Activated B cell treated with CpG ODN at 0.5 μM for 24 hours (primary cell): Measurements from ENCODE around the gene PHKA1. TPM values are rescaled to one million over a fixed set of nuclear protein-coding genes. Genes with fewer than 3 reads are reported as not detected.
"Not testable (repeated sequence)": the region's sequence is repeated elsewhere in the genome, so short reads cannot be mapped to it uniquely, and the experiment has no call there.

Experiments
- ATAC-seq: fragments of 200-7000 bp; cut with Tn5 transposase; one replicate; pipeline ENCODE4 v1.10.0; 2021; ENCODE audit warnings: low read depth, mild to moderate bottlenecking, moderate library complexity
- CTCF ChIA-PET: fragments of 350-600 bp; sonication (Branson Sonifier 250); formaldehyde crosslinking; loops from one replicate; lab custom pipeline; 2021; ENCODE audit warnings: antibody characterized with exemption; lab: Charles Lee
- POLR2A ChIA-PET: fragments of 350-600 bp; sonication (Branson Sonifier 250); formaldehyde crosslinking; loops from one replicate; lab custom pipeline; 2021; ENCODE audit warnings: antibody characterized with exemption; lab: Charles Lee
- DNase-seq: peaks from one replicate; pipeline ENCODE4 v3.0.0; 2022
- H3K27ac Mint-ChIP-seq: one replicate; pipeline ENCODE4 v1.8.0; 2020; ENCODE audit warnings: mixed read lengths
- H3K27me3 Mint-ChIP-seq: one replicate; pipeline ENCODE4 v1.8.0; 2021; ENCODE audit warnings: mixed read lengths
- H3K36me3 Mint-ChIP-seq: one replicate; pipeline ENCODE4 v1.8.0; 2021; ENCODE audit warnings: low read depth, mixed read lengths
- H3K4me1 Mint-ChIP-seq: one replicate; pipeline ENCODE4 v1.8.0; 2021; ENCODE audit warnings: mixed read lengths
- H3K4me3 Mint-ChIP-seq: one replicate; pipeline ENCODE4 v1.8.0; 2020; ENCODE audit warnings: mild to moderate bottlenecking, mixed read lengths
- H3K9me3 Mint-ChIP-seq: one replicate; pipeline ENCODE4 v1.8.0; 2020; ENCODE audit warnings: mixed read lengths
- intact Hi-C: fragments of 100-400 bp; cut with micrococcal nuclease; formaldehyde crosslinking; loops from one replicate; pipeline ENCODE4 v1.15.1; 2024
- total RNA-seq: library from RNA; stranded (reverse); gene quantifications from 2 replicates; pipeline ENCODE4 v1.2.3, GENCODE V29; 2022
- TF ChIP-seq, protein P1 (sequence below): fragments of 200-600 bp; IDR thresholded peaks from one replicate; pipeline ENCODE4 v1.8.0; 2022; ENCODE audit warnings: antibody characterized with exemption, mild to moderate bottlenecking

The PHKA1 gene
- total RNA-seq, 1 donor from 2014 or later: not detected

DNA sequence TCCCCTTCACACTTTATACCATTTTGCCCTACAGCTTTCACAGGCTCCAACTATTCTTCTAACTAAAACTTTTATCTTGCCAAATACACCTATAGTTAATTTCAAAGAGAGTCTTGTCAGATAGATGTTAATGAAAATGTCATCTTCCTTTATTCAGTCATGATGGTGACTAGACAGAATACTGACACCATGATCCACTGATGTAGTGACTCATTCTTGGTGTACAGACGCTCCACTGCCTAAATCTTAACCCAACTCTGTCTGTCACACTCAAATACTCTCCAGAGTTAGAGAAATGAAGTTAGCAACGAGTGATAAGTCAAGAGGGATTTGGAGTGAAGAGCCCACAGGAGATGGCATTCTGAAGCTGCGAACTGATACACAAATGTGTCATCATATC, 109.4 kb downstream of the PHKA1 start:
- intact Hi-C loops: loop anchor here (5.0 kb wide), 1 partner anchor 52 kb away; no protein-coding TSS in a partner anchor
- ATAC-seq (no peak), DNase-seq (no peak)
- TF ChIP-seq, protein P1, sequence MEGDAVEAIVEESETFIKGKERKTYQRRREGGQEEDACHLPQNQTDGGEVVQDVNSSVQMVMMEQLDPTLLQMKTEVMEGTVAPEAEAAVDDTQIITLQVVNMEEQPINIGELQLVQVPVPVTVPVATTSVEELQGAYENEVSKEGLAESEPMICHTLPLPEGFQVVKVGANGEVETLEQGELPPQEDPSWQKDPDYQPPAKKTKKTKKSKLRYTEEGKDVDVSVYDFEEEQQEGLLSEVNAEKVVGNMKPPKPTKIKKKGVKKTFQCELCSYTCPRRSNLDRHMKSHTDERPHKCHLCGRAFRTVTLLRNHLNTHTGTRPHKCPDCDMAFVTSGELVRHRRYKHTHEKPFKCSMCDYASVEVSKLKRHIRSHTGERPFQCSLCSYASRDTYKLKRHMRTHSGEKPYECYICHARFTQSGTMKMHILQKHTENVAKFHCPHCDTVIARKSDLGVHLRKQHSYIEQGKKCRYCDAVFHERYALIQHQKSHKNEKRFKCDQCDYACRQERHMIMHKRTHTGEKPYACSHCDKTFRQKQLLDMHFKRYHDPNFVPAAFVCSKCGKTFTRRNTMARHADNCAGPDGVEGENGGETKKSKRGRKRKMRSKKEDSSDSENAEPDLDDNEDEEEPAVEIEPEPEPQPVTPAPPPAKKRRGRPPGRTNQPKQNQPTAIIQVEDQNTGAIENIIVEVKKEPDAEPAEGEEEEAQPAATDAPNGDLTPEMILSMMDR: no peak
- POLR2A ChIA-PET: no interaction called here
- H3K4me3 Mint-ChIP-seq: no peak overlapping the region
- H3K36me3 Mint-ChIP-seq: no peaks in the 10 kb centered on the region
- no peaks in the 10 kb centered on the region for H3K27me3 Mint-ChIP-seq
- no peaks in the 10 kb centered on the region for H3K9me3 Mint-ChIP-seq
- H3K27ac Mint-ChIP-seq: no peak overlapping the region
- CTCF ChIA-PET: no interaction called here
- H3K4me1 Mint-ChIP-seq: no peaks in the 10 kb centered on the region

DNA sequence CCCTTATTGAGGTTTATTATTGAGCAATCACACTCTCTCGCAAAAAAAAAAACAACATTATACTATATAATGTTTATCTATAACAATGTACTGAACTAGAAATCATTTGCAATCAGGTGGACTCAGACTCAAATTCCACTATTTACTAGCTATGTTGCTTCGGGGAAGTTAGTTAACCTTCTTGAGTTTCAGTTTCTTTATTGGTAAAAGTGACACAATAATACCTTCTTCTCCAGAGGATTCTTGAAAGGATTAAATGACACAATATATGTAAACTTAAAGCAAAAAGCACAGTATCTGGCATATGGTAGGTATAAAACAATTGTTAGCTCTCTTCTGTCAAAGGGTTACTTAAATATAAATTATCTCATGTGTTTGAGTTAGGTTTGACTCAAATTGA, 110.0 kb downstream of the PHKA1 start:
- H3K27ac Mint-ChIP-seq: no peak overlapping the region
- H3K36me3 Mint-ChIP-seq: no peaks in the 10 kb centered on the region
- no peak for ATAC-seq
- TF ChIP-seq, protein P1: no peak
- H3K4me3 Mint-ChIP-seq: no peak overlapping the region
- no peaks in the 10 kb centered on the region for H3K27me3 Mint-ChIP-seq
- POLR2A ChIA-PET: no interaction called here
- DNase-seq: no peak
- H3K9me3 Mint-ChIP-seq: no peaks in the 10 kb centered on the region
- no peaks in the 10 kb centered on the region for H3K4me1 Mint-ChIP-seq
- CTCF ChIA-PET: no interaction called here
- intact Hi-C loops: loop anchor here (5.0 kb wide), 1 partner anchor 52 kb away; no protein-coding TSS in a partner anchor

DNA sequence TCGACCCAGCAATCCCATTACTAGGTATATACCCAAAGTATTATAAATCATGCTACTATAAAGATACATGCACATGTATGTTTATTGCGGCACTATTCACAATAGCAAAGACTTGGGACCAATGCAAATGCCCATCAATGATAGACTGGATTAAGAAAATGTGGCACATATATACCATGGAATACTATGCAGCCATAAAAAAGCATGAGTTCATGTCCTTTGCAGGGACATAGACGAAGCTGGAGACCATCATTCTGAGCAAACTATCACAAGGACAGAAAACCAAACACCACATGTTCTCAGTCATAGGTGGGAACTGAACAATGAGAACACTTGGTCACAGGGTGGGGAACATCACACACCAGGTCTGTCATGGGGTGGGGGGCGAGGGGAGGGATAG, 123.1 kb downstream of the PHKA1 start:
- H3K4me3 Mint-ChIP-seq, CTCF ChIA-PET, H3K27ac Mint-ChIP-seq, H3K36me3 Mint-ChIP-seq, H3K4me1 Mint-ChIP-seq, POLR2A ChIA-PET, H3K27me3 Mint-ChIP-seq, intact Hi-C loops, ATAC-seq, DNase-seq, H3K9me3 Mint-ChIP-seq: not testable (repeated sequence)

DNA sequence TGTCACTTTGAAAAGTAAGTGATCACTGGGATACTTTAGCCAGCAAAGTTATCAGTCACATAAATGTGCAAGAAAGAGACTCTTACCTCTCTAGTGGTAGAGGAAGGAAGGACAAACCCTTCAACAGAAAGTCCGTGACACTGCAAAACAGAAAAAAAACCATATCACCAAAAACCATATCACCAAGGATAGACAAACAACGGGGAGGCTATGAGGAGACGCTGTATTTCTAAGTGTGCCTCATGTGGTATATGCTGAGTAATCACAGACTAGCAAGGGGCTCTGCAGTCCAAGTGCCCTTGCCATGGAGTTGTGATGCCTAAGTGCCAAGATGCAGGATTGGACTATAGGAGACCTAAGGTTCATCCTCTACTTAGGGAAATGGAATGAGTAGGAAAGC, 129.9 kb downstream of the PHKA1 start:
- CTCF ChIA-PET: no interaction called here
- Mint-ChIP-seq H3K4me1 (no peaks in the 10 kb centered on the region), H3K4me3 (no peak overlapping the region), H3K27me3 (no peaks in the 10 kb centered on the region), H3K9me3 (no peaks in the 10 kb centered on the region), H3K27ac (no peak overlapping the region), H3K36me3 (no peaks in the 10 kb centered on the region)
- DNase-seq (no peak), ATAC-seq (no peak)
- POLR2A ChIA-PET: no interaction called here
- TF ChIP-seq, protein P1: no peak
- intact Hi-C loops: no loop called here

DNA sequence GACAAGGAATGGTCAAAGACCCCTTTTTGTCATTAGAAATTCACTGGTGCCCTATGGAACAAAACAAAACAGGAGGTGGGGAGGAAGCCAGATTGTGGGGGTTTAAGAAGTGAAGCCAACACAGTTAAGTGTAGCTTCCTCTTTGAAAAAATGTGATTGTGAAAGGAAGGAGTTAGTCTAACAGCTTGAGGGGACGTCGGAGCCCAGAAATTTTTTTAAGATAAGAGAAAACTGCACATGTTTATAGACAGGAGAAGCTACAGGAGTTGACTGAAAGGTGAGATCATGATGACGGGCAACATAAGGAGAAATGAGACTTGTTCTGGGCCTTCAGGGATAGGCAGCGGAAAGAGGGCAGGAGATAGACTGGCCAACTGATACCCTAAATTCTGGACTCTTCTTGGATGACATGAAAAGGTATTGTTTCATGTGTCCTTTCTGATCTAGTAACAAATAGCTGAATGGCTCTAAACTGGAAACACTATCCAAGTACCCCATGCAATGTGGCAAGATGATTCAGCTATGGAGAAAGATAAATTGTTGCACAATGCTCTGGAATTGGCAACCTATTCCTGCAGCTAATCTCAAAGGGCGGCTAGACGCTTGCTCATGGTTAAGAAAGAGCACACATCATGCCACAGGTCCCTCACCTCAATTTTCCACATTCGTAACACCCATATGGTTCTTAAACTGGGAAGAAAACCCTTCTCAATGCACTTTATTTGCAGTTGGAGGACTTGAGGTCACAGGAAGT, 137.8 kb downstream of the PHKA1 start:
- POLR2A ChIA-PET: no interaction called here
- DNase-seq (no peak), ATAC-seq (no peak)
- H3K27ac Mint-ChIP-seq: no peak overlapping the region
- H3K36me3 Mint-ChIP-seq: peaks cover 5% of the 10 kb centered on the region
- CTCF ChIA-PET: no interaction called here
- peaks cover 6% of the 10 kb centered on the region for H3K4me1 Mint-ChIP-seq
- intact Hi-C loops: no loop called here
- H3K4me3 Mint-ChIP-seq: no peak overlapping the region
- TF ChIP-seq, protein P1: no peak
- H3K9me3 Mint-ChIP-seq: no peaks in the 10 kb centered on the region
- H3K27me3 Mint-ChIP-seq: peaks cover 4% of the 10 kb centered on the region
